Pancreas (tissue), 10 donors: ENCODE data around the gene NACC2. TPM values are rescaled to one million over a fixed set of nuclear protein-coding genes. Genes with fewer than 3 reads are reported as not detected.

Source experiments
- ATAC-seq, 4 donors: fragments of 200-7000 bp; cut with Tn5 transposase; one replicate each; pipeline versions ENCODE4 v1.8.0 to v1.9.1; 2020; ENCODE audit warnings: mild to moderate bottlenecking in 4 of 4, moderate library complexity in 4 of 4
- DNase-seq, 6 donors: peaks; one replicate each; pipeline ENCODE4 v3.0.0-alpha.2; 2020
- FAIRE-seq: peaks from 2 replicates; lab custom pipeline; 2012; peaks lifted over from hg19 to GRCh38; lab: Jason Lieb, UNC
- H3K27ac ChIP-seq, 4 donors: fragments of 200-600 bp; sonication (generic); 1 replicate in 3 of 4; 2 replicates in 1 of 4; pipeline versions ENCODE4 v1.5.0 to v1.8.0; 2020
- H3K27me3 ChIP-seq, 4 donors: fragments of 200-600 bp; one replicate each; pipeline ENCODE4 v1.8.0; 2021
- H3K36me3 ChIP-seq, 3 donors: fragments of 200-600 bp; sonication (generic) in 1 of 3; one replicate each; pipeline versions ENCODE4 v1.5.0 to v1.8.0; 2020 to 2021
- H3K4me1 ChIP-seq, 3 donors: fragments of 200-600 bp; one replicate each; pipeline ENCODE4 v1.8.0; 2021
- H3K4me3 ChIP-seq, 4 donors: fragments of 200-600 bp; sonication (generic) in 2 of 4; one replicate each; pipeline versions ENCODE4 v1.5.0 to v1.8.0; 2020 to 2021
- H3K9me3 ChIP-seq, 4 donors: fragments of 200-600 bp; one replicate each; pipeline ENCODE4 v1.8.0; 2021
- WGBS, 2 donors: extraction: QIAGEN DNeasy Blood & Tissue Kit; methylation state at CpG; one replicate each; pipeline ENCODE4 v1.1.7; 2013; 5-methylcytosine and 5-hydroxymethylcytosine counted together
- intact Hi-C, 3 donors: fragments of 100-400 bp; cut with DNase I; formaldehyde crosslinking; loops; one replicate each; pipeline versions ENCODE4 v1.11.1 to v1.14.2; 2022
- polyA plus RNA-seq, 2 donors: library from polyadenylated mRNA; stranded (reverse); fragments of 200-250 nt; gene quantifications; one replicate each; pipeline ENCODE4 v1.2.3, GENCODE V29; 2013
- total RNA-seq, 6 donors: library from RNA; stranded (reverse); fragmentation: NEBNext Ultra II Directional in 4 of 6; extraction: Animal tissue kit (Norgen Biotek cat#: 25700) in 4 of 6; gene quantifications; one replicate each; pipeline versions ENCODE4 v1.2.1 to v1.2.4, GENCODE V29; 2021 to 2023
- TF ChIP-seq, protein P1 (sequence below), 4 donors: fragments of 200-600 bp; sonication (generic) in 3 of 4; IDR thresholded peaks; one replicate each; pipeline versions ENCODE4 v1.5.0 to v1.8.0; 2021; ENCODE audit warnings: antibody characterized with exemption in 4 of 4
- donor health status: healthy with polysubstance abuse.
- donor health status: DM: no; HTN: no; CAD: no; lungs with moderate emphysema.
- donor health status: DM: no; HTN: no; CAD: no.
- donor health status: control.
- donor health status: control.
- donor health status: Bipolar disorder and iron deficiency.
- donor health status: DM: yes; HTN: yes; CAD: no.
- donor health status: DM: no; HTN: no; CAD: no.
- donor health status: DM: no; HTN: no; CAD: no.
- donor health status: DM: yes; HTN: yes; CAD: no.

The NACC2 gene
- total and polyA plus RNA-seq, 8 donors = 4.3 to 12.4 (median 8.2) TPM

GRCh38 chr9:135976531-135976930, 118.6 kb downstream of the NACC2 start:
- FAIRE-seq (no peak), DNase-seq (no peak), ATAC-seq (no peak)
- H3K27ac ChIP-seq = no peak overlapping the region
- no peaks in the 10 kb centered on the region for H3K27me3 ChIP-seq
- WGBS, 2 donors = 68 to 79% methylated on average over 13 of the region's 13 CpGs
- intact Hi-C loops = loop anchor here in 1 of 3 donors (10.0 kb wide), 1 partner anchor 148 kb away; no protein-coding TSS in a partner anchor
- H3K36me3 ChIP-seq = no peaks in the 10 kb centered on the region
- H3K9me3 ChIP-seq = no peaks in the 10 kb centered on the region
- TF ChIP-seq, protein P1, sequence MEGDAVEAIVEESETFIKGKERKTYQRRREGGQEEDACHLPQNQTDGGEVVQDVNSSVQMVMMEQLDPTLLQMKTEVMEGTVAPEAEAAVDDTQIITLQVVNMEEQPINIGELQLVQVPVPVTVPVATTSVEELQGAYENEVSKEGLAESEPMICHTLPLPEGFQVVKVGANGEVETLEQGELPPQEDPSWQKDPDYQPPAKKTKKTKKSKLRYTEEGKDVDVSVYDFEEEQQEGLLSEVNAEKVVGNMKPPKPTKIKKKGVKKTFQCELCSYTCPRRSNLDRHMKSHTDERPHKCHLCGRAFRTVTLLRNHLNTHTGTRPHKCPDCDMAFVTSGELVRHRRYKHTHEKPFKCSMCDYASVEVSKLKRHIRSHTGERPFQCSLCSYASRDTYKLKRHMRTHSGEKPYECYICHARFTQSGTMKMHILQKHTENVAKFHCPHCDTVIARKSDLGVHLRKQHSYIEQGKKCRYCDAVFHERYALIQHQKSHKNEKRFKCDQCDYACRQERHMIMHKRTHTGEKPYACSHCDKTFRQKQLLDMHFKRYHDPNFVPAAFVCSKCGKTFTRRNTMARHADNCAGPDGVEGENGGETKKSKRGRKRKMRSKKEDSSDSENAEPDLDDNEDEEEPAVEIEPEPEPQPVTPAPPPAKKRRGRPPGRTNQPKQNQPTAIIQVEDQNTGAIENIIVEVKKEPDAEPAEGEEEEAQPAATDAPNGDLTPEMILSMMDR (IDR thresholded peaks at IDR 0.05) = no peak
- no peak overlapping the region for H3K4me3 ChIP-seq
- no peaks in the 10 kb centered on the region for H3K4me1 ChIP-seq

DNA sequence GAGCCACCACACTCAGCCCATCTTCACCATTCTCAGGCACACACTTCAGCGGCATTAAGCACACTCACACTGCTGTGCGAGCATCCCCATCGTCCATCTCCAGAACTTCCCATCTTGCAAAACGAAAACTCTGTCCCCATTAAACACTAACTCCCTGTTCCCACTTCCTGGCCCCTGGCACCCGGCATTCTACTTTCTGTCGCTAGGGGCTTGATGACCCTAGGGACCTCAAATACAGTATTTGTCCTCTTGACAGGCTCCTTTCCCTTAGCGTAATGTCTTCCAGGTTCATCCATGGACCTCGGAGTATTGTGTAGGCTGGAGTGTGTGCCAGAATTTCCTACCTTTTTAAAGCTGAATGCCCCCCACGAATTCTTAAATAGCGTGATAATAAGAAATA, 119.3 kb downstream of the NACC2 start:
- Histone ChIP-seq H3K27me3 (no peaks in the 10 kb centered on the region), H3K4me1 (no peaks in the 10 kb centered on the region), H3K9me3 (no peaks in the 10 kb centered on the region), H3K27ac (no peak overlapping the region), H3K4me3 (no peak overlapping the region), H3K36me3 (no peaks in the 10 kb centered on the region)
- intact Hi-C loops = loop anchor here in 1 of 3 donors (10.0 kb wide), 1 partner anchor 149 kb away; no protein-coding TSS in a partner anchor
- TF ChIP-seq, protein P1 (IDR thresholded peaks at IDR 0.05) = no peak
- no peak for DNase-seq
- WGBS, 2 donors = 59 to 76% methylated on average over 10 of the region's 10 CpGs
- no peak for FAIRE-seq
- no peak for ATAC-seq

DNA sequence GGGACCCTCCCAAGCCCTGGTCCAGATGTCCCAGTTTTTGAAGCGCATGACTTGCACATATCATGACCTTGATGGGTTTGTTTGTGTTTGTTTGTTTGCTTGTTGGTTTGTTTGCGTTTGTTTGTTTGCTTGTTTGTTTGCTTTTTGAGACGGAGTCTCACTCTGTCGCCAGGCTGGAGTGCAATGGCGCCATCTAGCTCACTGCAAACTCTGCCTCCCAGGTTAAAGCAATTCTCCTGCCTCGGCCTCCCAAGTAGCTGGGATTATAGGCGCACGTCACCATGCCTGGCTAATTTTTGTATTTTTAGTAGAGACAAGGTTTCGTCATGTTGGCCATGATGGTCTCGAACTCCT, 120.9 kb downstream of the NACC2 start:
- H3K4me1 ChIP-seq = no peaks in the 10 kb centered on the region
- no peak for DNase-seq
- no peak overlapping the region for H3K27ac ChIP-seq
- no peak for FAIRE-seq
- WGBS, 2 donors = 44 to 53% methylated on average over 10 of the region's 10 CpGs
- intact Hi-C loops = loop anchor here in 1 of 3 donors (10.0 kb wide), 1 partner anchor 151 kb away; no protein-coding TSS in a partner anchor
- no peak overlapping the region for H3K4me3 ChIP-seq
- no peaks in the 10 kb centered on the region for H3K27me3 ChIP-seq
- H3K9me3 ChIP-seq = no peaks in the 10 kb centered on the region
- H3K36me3 ChIP-seq = no peaks in the 10 kb centered on the region
- ATAC-seq = no peak
- TF ChIP-seq, protein P1 (IDR thresholded peaks at IDR 0.05) = no peak

- intact Hi-C loops = loop anchor here in 1 of 3 donors (10.0 kb wide), 1 partner anchor 151 kb away; no protein-coding TSS in a partner anchor
- DNase-seq = peak in 1 of 6 donors; percentile 48
- H3K4me3 ChIP-seq = no peak overlapping the region
- H3K4me1 ChIP-seq = no peaks in the 10 kb centered on the region
- H3K27ac ChIP-seq = no peak overlapping the region
- no peaks in the 10 kb centered on the region for H3K27me3 ChIP-seq
- TF ChIP-seq, protein P1 (IDR thresholded peaks at IDR 0.05) = no peak
- no peak for FAIRE-seq
- 37 to 42% methylated on average over 23 of the region's 23 CpGs for WGBS, 2 donors
- H3K36me3 ChIP-seq = no peaks in the 10 kb centered on the region
- no peaks in the 10 kb centered on the region for H3K9me3 ChIP-seq
- ATAC-seq = peak in 1 of 4 donors; percentile 32
Measured at GRCh38 chr9:135973277-135974219, 121.5 kb downstream of the NACC2 start.
